Skeletal muscle tissue (tissue), 4 donors: ENCODE results near the gene TBX19. TPM values are rescaled to one million over a fixed set of nuclear protein-coding genes. Genes with fewer than 3 reads are reported as not detected.

Experiments used
- H3K27ac ChIP-seq: one replicate; pipeline ENCODE4 v1.7.0; 2013; ENCODE audit warnings: mild to moderate bottlenecking, low read depth, low read length, inconsistent platforms
- H3K27me3 ChIP-seq, 3 donors: one replicate each; pipeline ENCODE4 v1.7.0; 2013; ENCODE audit warnings: low read length in 3 of 3; ENCODE audit not compliant: control insufficient read depth in 3 of 3, insufficient read depth in 3 of 3
- H3K36me3 ChIP-seq, 3 donors: one replicate each; pipeline ENCODE4 v1.7.0; 2013; ENCODE audit warnings: low read length in 3 of 3; ENCODE audit not compliant: control insufficient read depth in 3 of 3, insufficient read depth in 3 of 3
- H3K4me1 ChIP-seq, 3 donors: one replicate each; pipeline ENCODE4 v1.7.0; 2013; ENCODE audit warnings: low read length in 3 of 3, mild to moderate bottlenecking in 3 of 3; ENCODE audit not compliant: control insufficient read depth in 3 of 3, insufficient read depth in 3 of 3
- H3K4me3 ChIP-seq, 3 donors: one replicate each; pipeline ENCODE4 v1.7.0; 2013; ENCODE audit warnings: low read length in 3 of 3
- H3K9ac ChIP-seq, 3 donors: one replicate each; pipeline ENCODE4 v1.7.0; 2013; ENCODE audit warnings: low read length in 3 of 3, mild to moderate bottlenecking in 3 of 3, moderate library complexity in 2 of 3, low read depth in 1 of 3
- H3K9me3 ChIP-seq, 3 donors: one replicate each; pipeline ENCODE4 v1.7.0; 2013; ENCODE audit warnings: low read length in 3 of 3; ENCODE audit not compliant: control insufficient read depth in 3 of 3
- total RNA-seq: library from RNA; depleted of rRNA; stranded (reverse); fragments of >200 nt; gene quantifications from one replicate; pipeline ENCODE4 v1.2.3, GENCODE V29; 2014
- donor health status: Osteomylitis.

The TBX19 gene
- total RNA-seq, 1 donor from 2014 or later, result 1.0 TPM

DNA sequence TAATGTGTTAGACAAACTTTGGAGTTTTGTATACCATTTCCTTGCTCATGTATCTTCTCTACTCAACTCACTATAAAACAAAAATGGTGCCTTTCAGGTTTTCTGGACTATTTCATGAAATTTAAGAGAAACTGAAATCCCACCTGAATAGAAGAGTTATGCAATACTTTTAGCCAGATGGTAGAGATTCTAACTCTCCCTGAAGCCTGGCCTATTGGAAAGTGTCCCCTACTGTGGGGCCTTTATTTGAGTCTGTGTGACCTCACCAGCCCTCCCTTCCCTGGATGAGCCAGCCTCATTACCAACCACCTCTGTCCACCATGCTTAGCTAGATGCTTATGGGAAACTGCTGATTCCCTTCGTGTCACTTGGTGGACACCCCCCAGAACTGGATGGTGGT is 35.5 kb downstream of the TBX19 start:
- H3K27ac ChIP-seq, result no peak overlapping the region
- H3K4me1 ChIP-seq, result peaks cover 0 to 5% (median 0%) of the 10 kb centered on the region in 3 donors
- H3K9ac ChIP-seq, result no peak overlapping the region
- no peaks in the 10 kb centered on the region for H3K36me3 ChIP-seq
- H3K27me3 ChIP-seq, result no peaks in the 10 kb centered on the region
- no peaks in the 10 kb centered on the region for H3K9me3 ChIP-seq
- H3K4me3 ChIP-seq, result no peak overlapping the region

DNA sequence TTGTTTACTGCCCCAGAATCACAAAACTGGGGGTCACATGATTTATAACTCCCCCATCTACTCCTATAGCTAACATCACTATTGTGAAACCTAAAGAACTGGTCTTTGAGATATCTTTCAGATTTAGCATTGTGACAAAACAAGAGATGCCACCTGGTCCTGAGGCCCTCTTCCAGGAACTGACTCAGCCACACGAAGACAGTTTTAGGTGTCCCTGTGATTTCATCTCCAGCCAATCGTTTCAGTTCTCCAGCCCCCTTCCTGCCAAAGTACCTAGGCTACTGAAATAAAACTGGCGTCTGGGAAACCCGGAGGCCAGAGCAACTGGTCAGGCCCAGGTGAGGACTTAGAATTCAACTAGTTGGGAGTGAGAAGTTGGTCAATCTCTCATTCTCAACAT is 36.6 kb downstream of the TBX19 start:
- Histone ChIP-seq H3K27ac (no peak overlapping the region), H3K4me1 (peaks cover 0 to 5% (median 0%) of the 10 kb centered on the region in 3 donors), H3K4me3 (no peak overlapping the region), H3K36me3 (no peaks in the 10 kb centered on the region), H3K9me3 (no peaks in the 10 kb centered on the region), H3K9ac (no peak overlapping the region), H3K27me3 (no peaks in the 10 kb centered on the region)

GRCh38 chr1:168319691-168320090 is 39.0 kb downstream of the TBX19 start:
- H3K4me1 ChIP-seq, result peaks cover 0 to 5% (median 0%) of the 10 kb centered on the region in 3 donors
- H3K9ac ChIP-seq, result no peak overlapping the region
- H3K27ac ChIP-seq, result no peak overlapping the region
- H3K36me3 ChIP-seq, result no peaks in the 10 kb centered on the region
- H3K27me3 ChIP-seq, result no peaks in the 10 kb centered on the region
- no peaks in the 10 kb centered on the region for H3K9me3 ChIP-seq
- no peak overlapping the region for H3K4me3 ChIP-seq

- Histone ChIP-seq H3K27me3 (no peaks in the 10 kb centered on the region), H3K4me3 (no peak overlapping the region), H3K4me1 (peaks cover 0 to 5% (median 0%) of the 10 kb centered on the region in 3 donors), H3K9ac (no peak overlapping the region), H3K9me3 (no peaks in the 10 kb centered on the region), H3K36me3 (no peaks in the 10 kb centered on the region), H3K27ac (no peak overlapping the region)
These were observed 39.5 kb downstream of the TBX19 start for GRCh38 chr1:168320149-168320548.

DNA sequence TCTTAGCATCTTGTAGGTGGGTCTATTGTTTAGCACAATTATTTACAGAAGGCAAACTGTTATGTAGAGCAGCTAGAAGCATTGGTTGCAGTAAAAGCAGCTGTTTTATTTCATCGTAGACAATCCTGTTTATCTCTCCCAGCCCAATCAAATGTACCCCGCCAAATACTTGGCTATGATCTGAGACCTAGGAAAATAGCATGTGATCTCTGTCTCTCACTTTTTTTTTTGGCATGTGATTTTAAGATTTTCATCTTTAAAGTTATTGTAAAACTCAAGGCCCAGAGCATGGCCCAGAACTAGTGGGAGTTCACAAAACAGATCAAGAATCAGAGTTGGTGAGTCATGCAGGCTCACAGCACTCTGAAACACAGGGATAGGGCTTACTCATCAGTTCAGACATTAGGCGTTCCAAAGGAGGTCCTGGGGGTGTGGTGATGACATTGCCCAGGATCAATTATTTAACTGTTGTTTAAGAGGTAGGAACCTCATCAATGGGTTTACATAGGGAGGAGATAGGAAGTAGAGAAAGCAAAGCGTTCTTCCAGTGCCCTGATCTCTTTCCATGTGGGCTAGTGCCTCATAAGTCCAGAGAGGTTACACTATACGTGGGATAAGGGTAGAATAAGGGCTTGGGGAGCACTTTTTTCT is 40.2 kb downstream of the TBX19 start:
- no peaks in the 10 kb centered on the region for H3K36me3 ChIP-seq
- no peaks in the 10 kb centered on the region for H3K9me3 ChIP-seq
- no peaks in the 10 kb centered on the region for H3K27me3 ChIP-seq
- no peak overlapping the region for H3K9ac ChIP-seq
- H3K27ac ChIP-seq, result no peak overlapping the region
- H3K4me1 ChIP-seq, result peaks cover 0 to 5% (median 0%) of the 10 kb centered on the region in 3 donors
- H3K4me3 ChIP-seq, result no peak overlapping the region

DNA sequence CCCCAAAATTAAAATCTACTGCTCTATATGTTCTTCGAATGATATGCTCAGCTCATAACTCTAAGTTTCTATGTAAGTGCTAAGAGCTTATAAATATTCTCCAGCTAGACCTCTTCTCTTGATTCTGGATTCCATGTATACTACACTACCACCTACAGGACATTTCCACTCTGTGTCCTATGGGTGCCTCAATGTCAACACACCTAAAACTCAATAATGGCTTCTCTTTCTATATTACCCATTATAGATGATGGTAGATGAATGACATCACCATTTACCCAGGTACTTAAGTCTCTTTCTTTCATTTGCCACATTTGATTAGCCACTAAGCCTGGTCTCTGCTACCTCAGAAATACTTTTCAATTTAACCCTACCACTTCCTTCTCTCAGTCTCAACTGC is 41.3 kb downstream of the TBX19 start:
- Histone ChIP-seq H3K36me3 (no peaks in the 10 kb centered on the region), H3K4me1 (peaks cover 0 to 5% (median 0%) of the 10 kb centered on the region in 3 donors), H3K9me3 (no peaks in the 10 kb centered on the region), H3K27me3 (no peaks in the 10 kb centered on the region), H3K9ac (no peak overlapping the region), H3K27ac (no peak overlapping the region), H3K4me3 (no peak overlapping the region)

DNA sequence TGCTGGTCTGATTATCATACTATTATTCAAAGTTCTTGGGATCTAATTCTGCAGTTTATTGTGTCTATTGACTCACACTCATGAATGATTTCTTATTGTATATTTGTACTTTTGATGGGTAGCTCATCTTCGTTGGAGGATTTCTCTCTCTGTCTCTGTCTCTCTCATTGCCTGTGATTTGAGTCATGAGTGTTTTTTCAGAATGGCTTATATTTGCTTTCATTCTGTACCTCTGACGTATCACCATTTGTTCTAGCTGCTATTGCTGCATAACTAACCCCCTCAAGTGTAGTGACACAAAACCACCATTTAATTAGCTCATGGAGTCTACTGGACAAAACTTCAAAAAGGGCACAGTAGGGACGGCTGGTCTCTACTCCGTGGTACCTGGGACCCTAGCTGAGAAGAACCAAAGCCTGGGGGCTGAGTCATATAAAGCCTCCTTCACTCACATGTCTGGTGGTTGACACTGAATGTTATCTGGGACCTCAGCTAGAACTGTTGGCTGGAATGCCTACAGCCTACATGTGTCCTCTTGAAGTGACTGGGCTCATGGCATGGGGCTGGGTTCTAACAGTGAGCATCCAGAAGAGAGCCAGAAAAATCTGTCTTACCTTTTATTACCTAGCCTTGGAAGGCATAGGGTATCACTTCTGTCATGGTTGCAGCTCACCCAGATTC is 44.2 kb downstream of the TBX19 start:
- Histone ChIP-seq H3K4me1 (peaks cover 0 to under 1% (median 0%) of the 10 kb centered on the region in 3 donors), H3K4me3 (no peak overlapping the region), H3K27ac (no peak overlapping the region), H3K9ac (no peak overlapping the region), H3K9me3 (no peaks in the 10 kb centered on the region), H3K27me3 (no peaks in the 10 kb centered on the region), H3K36me3 (no peaks in the 10 kb centered on the region)

DNA sequence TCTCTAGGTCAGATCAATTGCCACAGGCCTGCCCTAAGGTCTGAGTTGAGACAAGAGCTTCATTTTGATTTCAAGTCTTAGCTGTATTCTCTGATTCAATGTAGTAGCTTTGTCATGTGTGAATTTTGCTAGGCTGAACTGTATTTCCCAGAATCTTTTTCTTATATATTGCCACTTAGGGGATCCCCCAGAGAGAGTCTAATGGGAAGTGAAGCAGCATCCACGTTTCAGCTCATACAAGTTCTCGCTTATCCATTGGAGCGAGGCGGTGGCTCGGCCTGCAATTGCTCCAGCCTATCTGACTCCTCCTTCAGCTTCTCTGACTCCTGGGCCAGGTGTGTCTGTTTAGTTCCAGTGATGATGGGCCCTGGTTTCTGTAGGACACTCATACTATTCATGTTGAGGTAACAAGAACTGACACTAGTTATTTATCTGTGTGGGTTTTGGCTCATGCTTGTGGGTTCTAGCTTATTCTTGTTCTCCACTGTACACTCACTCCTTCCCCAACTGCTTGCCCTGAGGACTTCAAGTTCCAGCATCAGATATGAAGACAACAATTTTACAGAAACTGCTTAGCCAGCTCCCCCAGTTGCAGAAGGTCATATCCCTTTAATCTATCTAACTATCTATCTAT is 48.2 kb downstream of the TBX19 start:
- Histone ChIP-seq H3K9ac (no peak overlapping the region), H3K4me1 (no peaks in the 10 kb centered on the region), H3K4me3 (no peak overlapping the region), H3K27me3 (no peaks in the 10 kb centered on the region), H3K36me3 (no peaks in the 10 kb centered on the region), H3K9me3 (no peaks in the 10 kb centered on the region), H3K27ac (no peak overlapping the region)

GRCh38 chr1:168330285-168330684 is 49.6 kb downstream of the TBX19 start:
- Histone ChIP-seq H3K27me3 (no peaks in the 10 kb centered on the region), H3K4me1 (no peaks in the 10 kb centered on the region), H3K9ac (no peak overlapping the region), H3K9me3 (no peaks in the 10 kb centered on the region), H3K27ac (no peak overlapping the region), H3K36me3 (no peaks in the 10 kb centered on the region), H3K4me3 (no peak overlapping the region)

DNA sequence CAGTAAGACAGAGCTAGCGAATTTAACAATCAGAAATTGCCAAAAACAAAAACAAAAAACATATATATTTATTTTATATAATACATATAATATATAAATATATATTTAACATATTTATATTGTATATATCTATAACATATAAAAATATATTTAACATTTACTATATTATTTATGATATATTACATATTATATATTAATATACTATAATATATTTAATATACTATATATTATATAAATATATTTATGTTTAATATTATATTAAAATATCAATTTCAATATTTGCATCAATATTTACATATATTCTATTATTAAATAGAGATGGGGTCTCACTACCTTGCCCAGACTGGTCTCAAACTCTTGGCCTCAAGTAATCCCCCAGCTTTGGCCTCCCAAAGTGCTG is 50.9 kb downstream of the TBX19 start:
- H3K36me3 ChIP-seq, result no peaks in the 10 kb centered on the region
- H3K27ac ChIP-seq, result no peak overlapping the region
- H3K4me1 ChIP-seq, result no peaks in the 10 kb centered on the region
- no peak overlapping the region for H3K9ac ChIP-seq
- no peaks in the 10 kb centered on the region for H3K9me3 ChIP-seq
- no peak overlapping the region for H3K4me3 ChIP-seq
- no peaks in the 10 kb centered on the region for H3K27me3 ChIP-seq
